H9 (cell line): ENCODE results near the gene SSNA1. TPM values are rescaled to one million over a fixed set of nuclear protein-coding genes. Genes with fewer than 3 reads are reported as not detected.
A peak's percentile ranks its signal among the peaks of the same experiment; 100 is the strongest.

Source experiments
- DNase-seq: peaks from one replicate; pipeline ENCODE4 v3.0.0-alpha.2; 2017
- H2AFZ ChIP-seq: one replicate; pipeline ENCODE4 v1.6.1; 2013; ENCODE audit warnings: mild to moderate bottlenecking, low read length, control low read depth, moderate library complexity
- H2AK5ac ChIP-seq: 2 replicates; pipeline ENCODE4 v1.6.1; 2013; ENCODE audit warnings: low read length, control low read depth, mixed read lengths; ENCODE audit not compliant: insufficient read length
- H2BK120ac ChIP-seq: one replicate; pipeline ENCODE4 v1.6.1; 2013; ENCODE audit warnings: low read depth, mild to moderate bottlenecking, low read length, control low read depth, inconsistent platforms; ENCODE audit not compliant: poor library complexity, severe bottlenecking
- H2BK12ac ChIP-seq: 2 replicates; pipeline ENCODE4 v1.6.1; 2013; ENCODE audit warnings: low read length, control low read depth, mixed read lengths, low read depth; ENCODE audit not compliant: insufficient read length
- H2BK15ac ChIP-seq: 2 replicates; pipeline ENCODE4 v1.6.1; 2013; ENCODE audit warnings: low read depth, low read length, control low read depth
- H2BK20ac ChIP-seq: one replicate; pipeline ENCODE4 v1.6.1; 2013; ENCODE audit warnings: low read depth, mild to moderate bottlenecking, low read length, control low read depth, inconsistent platforms; ENCODE audit not compliant: poor library complexity, severe bottlenecking
- H2BK5ac ChIP-seq: 2 replicates; pipeline ENCODE4 v1.6.1; 2013; ENCODE audit warnings: low read length, control low read depth, mixed read lengths; ENCODE audit not compliant: insufficient read length
- H3K14ac ChIP-seq: 2 replicates; pipeline ENCODE4 v1.6.1; 2013; ENCODE audit warnings: low read length, control low read depth; ENCODE audit not compliant: insufficient read depth
- H3K18ac ChIP-seq: 2 replicates; pipeline ENCODE4 v1.6.1; 2013; ENCODE audit warnings: low read depth, mild to moderate bottlenecking, mixed read lengths, low read length, control low read depth; ENCODE audit not compliant: insufficient read length
- H3K23ac ChIP-seq: 2 replicates; pipeline ENCODE4 v1.6.1; 2013; ENCODE audit warnings: low read length, control low read depth, mixed read lengths, low read depth; ENCODE audit not compliant: insufficient read length
- H3K23me2 ChIP-seq: 2 replicates; pipeline ENCODE4 v1.6.1; 2013; ENCODE audit warnings: low read depth, mild to moderate bottlenecking, mixed read lengths, low read length, control low read depth; ENCODE audit not compliant: insufficient read length, poor library complexity, severe bottlenecking
- H3K27ac ChIP-seq: 2 replicates; pipeline ENCODE4 v1.5.1; 2013; ENCODE audit warnings: low read length, control low read depth, mixed read lengths, low read depth; ENCODE audit not compliant: insufficient read length
- H3K27me3 ChIP-seq: 2 replicates; pipeline ENCODE4 v1.6.1; 2013; ENCODE audit warnings: low read length, control low read depth, inconsistent platforms; ENCODE audit not compliant: insufficient read depth
- H3K4ac ChIP-seq: 2 replicates; pipeline ENCODE4 v1.6.1; 2013; ENCODE audit warnings: low read depth, mild to moderate bottlenecking, control low read depth, inconsistent platforms, low read length, moderate library complexity
- H3K4me1 ChIP-seq: 2 replicates; pipeline ENCODE4 v1.6.1; 2013; ENCODE audit warnings: low read length, control low read depth, inconsistent platforms; ENCODE audit not compliant: insufficient read depth
- H3K4me2 ChIP-seq: 2 replicates; pipeline ENCODE4 v1.6.1; 2013; ENCODE audit warnings: low read length, control low read depth, mixed read lengths; ENCODE audit not compliant: insufficient read length, insufficient read depth
- H3K56ac ChIP-seq: 2 replicates; pipeline ENCODE4 v1.6.1; 2013; ENCODE audit warnings: low read depth, mild to moderate bottlenecking, mixed read lengths, low read length, control low read depth; ENCODE audit not compliant: insufficient read length
- H3K79me1 ChIP-seq: 2 replicates; pipeline ENCODE4 v1.6.1; 2013; ENCODE audit warnings: low read depth, mild to moderate bottlenecking, moderate library complexity, low read length, control low read depth, inconsistent platforms; ENCODE audit not compliant: insufficient read depth, poor library complexity, severe bottlenecking
- H3K79me2 ChIP-seq: 2 replicates; pipeline ENCODE4 v1.6.1; 2013; ENCODE audit warnings: low read length, control low read depth, inconsistent platforms; ENCODE audit not compliant: insufficient read depth
- H3K9ac ChIP-seq: 2 replicates; pipeline ENCODE4 v1.6.1; 2013; ENCODE audit warnings: low read length, control low read depth, mixed read lengths; ENCODE audit not compliant: insufficient read length; ENCODE audit errors: extremely low read depth
- H3K9me3 ChIP-seq: one replicate; pipeline ENCODE4 v1.6.1; 2013; ENCODE audit warnings: low read depth, low read length, inconsistent platforms; ENCODE audit not compliant: control insufficient read depth
- H3T11ph ChIP-seq: one replicate; pipeline ENCODE4 v1.6.1; 2013; ENCODE audit warnings: mild to moderate bottlenecking, low read length, control low read depth, inconsistent platforms
- H4K20me1 ChIP-seq: one replicate; pipeline ENCODE4 v1.6.1; 2013; ENCODE audit not compliant: control insufficient read depth, insufficient read length, insufficient read depth
- H4K5ac ChIP-seq: 2 replicates; pipeline ENCODE4 v1.6.1; 2013; ENCODE audit warnings: low read depth, mild to moderate bottlenecking, mixed read lengths, low read length, control low read depth; ENCODE audit not compliant: insufficient read length
- H4K8ac ChIP-seq: replicated peaks from 2 replicates; pipeline ENCODE4 v1.6.1; 2013; ENCODE audit warnings: low read length, control low read depth, mixed read lengths, low read depth; ENCODE audit not compliant: insufficient read length
- H4K91ac ChIP-seq: 2 replicates; pipeline ENCODE4 v1.6.1; 2013; ENCODE audit warnings: low read depth, mild to moderate bottlenecking, moderate library complexity, mixed read lengths, low read length, control low read depth; ENCODE audit not compliant: insufficient read length
- H3K27ac Mint-ChIP-seq, 3 experiments: 2 replicates in 2 of 3; 3 replicates in 1 of 3; pipeline ENCODE4 v1.8.0; 2020 to 2021; ENCODE audit warnings: mixed read lengths in 3 of 3, mild to moderate bottlenecking in 1 of 3, moderate library complexity in 1 of 3
- H3K27me3 Mint-ChIP-seq: 2 replicates; pipeline ENCODE4 v1.8.0; 2021; ENCODE audit warnings: low read depth, mild to moderate bottlenecking, moderate library complexity, mixed read lengths
- H3K36me3 Mint-ChIP-seq, 3 experiments: 2 replicates in 2 of 3; 3 replicates in 1 of 3; pipeline ENCODE4 v1.8.0; 2020 to 2021; ENCODE audit warnings: low read depth in 3 of 3, mixed read lengths in 3 of 3; ENCODE audit not compliant: insufficient read depth in 1 of 3
- H3K4me1 Mint-ChIP-seq, 2 experiments: 2 replicates each; pipeline ENCODE4 v1.8.0; 2020; ENCODE audit warnings: mixed read lengths in 2 of 2
- H3K4me3 Mint-ChIP-seq, 2 experiments: 2 replicates in 1 of 2; 3 replicates in 1 of 2; pipeline ENCODE4 v1.8.0; 2020 to 2021; ENCODE audit warnings: mild to moderate bottlenecking in 2 of 2, mixed read lengths in 2 of 2, moderate library complexity in 1 of 2
- H3K9me3 Mint-ChIP-seq, 2 experiments: 2 replicates in 1 of 2; 3 replicates in 1 of 2; pipeline ENCODE4 v1.8.0; 2020; ENCODE audit warnings: mild to moderate bottlenecking in 2 of 2, mixed read lengths in 2 of 2, moderate library complexity in 1 of 2
- CTCF ChIP-seq: fragments of 200-600 bp; sonication (generic); conservative IDR thresholded peaks from 3 replicates; pipeline ENCODE4 v1.8.0; 2021; ENCODE audit warnings: antibody characterized with exemption, mild to moderate bottlenecking
- WGBS: extraction: QIAGEN DNeasy Blood & Tissue Kit; methylation state at CpG from one replicate; pipeline ENCODE4 v1.1.7; 2013; ENCODE audit warnings: missing lambda C conversion rate, low lambda C conversion rate, mixed read lengths; ENCODE audit not compliant: insufficient read length; ENCODE audit errors: extremely low coverage; 5-methylcytosine and 5-hydroxymethylcytosine counted together
- total RNA-seq: library from RNA; stranded (reverse); gene quantifications from 2 replicates; pipeline ENCODE4 v1.2.1, GENCODE V29; 2021

Gene SSNA1
- total RNA-seq, 1 experiment from 2014 or later, result 69.2 TPM

GRCh38 chr9:137140151-137141012, 48.1 kb upstream of the SSNA1 start:
- Mint-ChIP-seq H3K36me3 (no peaks in the 10 kb centered on the region), H3K9me3 (no peaks in the 10 kb centered on the region; a peak in 2 of 5 replicates), H3K27me3 (peaks cover 87% of the 10 kb centered on the region), H3K4me1 (peaks cover 0 to 12% of the 10 kb centered on the region in 2 experiments; a peak in 2 of 4 replicates), H3K4me3 (no peak overlapping the region), H3K27ac (no peak overlapping the region)
- Histone ChIP-seq H3K4ac (no peak overlapping the region), H3K27me3 (peaks cover 29% of the 10 kb centered on the region; the same call in 1 of the 2 replicates), H3K56ac (no peak overlapping the region), H3K14ac (no peak overlapping the region), H2AK5ac (no peak overlapping the region), H3K79me2 (no peaks in the 10 kb centered on the region), H4K5ac (no peak overlapping the region), H3K23me2 (no peaks in the 10 kb centered on the region), H3K23ac (no peak overlapping the region), H2BK15ac (no peak overlapping the region), H3K79me1 (no peaks in the 10 kb centered on the region), H4K20me1 (peaks cover 2% of the 10 kb centered on the region), H3K27ac (no peak overlapping the region), H2BK5ac (no peak overlapping the region), H4K8ac (no peak overlapping the region), H3K9me3 (no peaks in the 10 kb centered on the region), H2BK12ac (no peak overlapping the region), H3K4me2 (no peak overlapping the region), H3K4me1 (no peaks in the 10 kb centered on the region), H2BK20ac (no peak overlapping the region), H4K91ac (no peak overlapping the region), H2BK120ac (no peak overlapping the region), H2AFZ (no peak overlapping the region), H3K18ac (no peak overlapping the region), H3K9ac (no peak overlapping the region), H3T11ph (no peak overlapping the region)
- DNase-seq, result peak; percentile 30
- no peak for TF ChIP-seq CTCF
- WGBS, result no CpG with 5 or more reads among the region's 26 CpGs
